SK-N-MC (cell line): ENCODE results near the gene PSMB10.
"Not testable (repeated sequence)": the region's sequence is repeated elsewhere in the genome, so short reads cannot be mapped to it uniquely, and the experiment has no call there.

ENCODE experiments used
- DNase-seq: peaks from one replicate; pipeline ENCODE4 v3.0.0-alpha.2; 2011; ENCODE audit warnings: low read depth, low spot score
- H3K27ac ChIP-seq: fragments of 200-600 bp; sonication (generic); 2 replicates; pipeline ENCODE4 v1.5.1; 2016; ENCODE audit warnings: mixed run types
- H3K36me3 ChIP-seq: fragments of 200-600 bp; sonication (generic); 2 replicates; pipeline ENCODE4 v1.6.1; 2017; ENCODE audit warnings: antibody characterized with exemption, low read length, mixed read lengths; ENCODE audit not compliant: insufficient read depth
- H3K4me3 ChIP-seq: fragments of 200-600 bp; sonication (generic); 2 replicates; pipeline ENCODE4 v1.5.1; 2016
- H3K9ac ChIP-seq: fragments of 200-600 bp; sonication (generic); 2 replicates; pipeline ENCODE4 v1.8.0; 2017; ENCODE audit warnings: mixed run types, mixed read lengths; ENCODE audit not compliant: insufficient read length
- H3K9me3 ChIP-seq: fragments of 200-600 bp; sonication (generic); 2 replicates; pipeline ENCODE4 v1.6.1; 2017; ENCODE audit warnings: low read depth, mild to moderate bottlenecking, antibody characterized with exemption, low read length, moderate library complexity, mixed read lengths
- EZH2 ChIP-seq: fragments of 200-600 bp; sonication (generic); IDR thresholded peaks from one replicate; pipeline ENCODE4 v1.6.1; 2017; ENCODE audit warnings: antibody characterized with exemption
- FOXP2 ChIP-seq: optimal IDR thresholded peaks from 2 replicates; pipeline ENCODE3; 2011; ENCODE audit warnings: mild to moderate bottlenecking, moderate library complexity; ENCODE audit not compliant: insufficient read depth; ENCODE audit errors: extremely low read length, control extremely low read depth
- POLR2AphosphoS5 ChIP-seq: IDR thresholded peaks from 2 replicates; pipeline ENCODE4 v1.6.1; 2012; ENCODE audit warnings: mild to moderate bottlenecking, low read depth, low read length, borderline replicate concordance

PSMB10 gene

DNA sequence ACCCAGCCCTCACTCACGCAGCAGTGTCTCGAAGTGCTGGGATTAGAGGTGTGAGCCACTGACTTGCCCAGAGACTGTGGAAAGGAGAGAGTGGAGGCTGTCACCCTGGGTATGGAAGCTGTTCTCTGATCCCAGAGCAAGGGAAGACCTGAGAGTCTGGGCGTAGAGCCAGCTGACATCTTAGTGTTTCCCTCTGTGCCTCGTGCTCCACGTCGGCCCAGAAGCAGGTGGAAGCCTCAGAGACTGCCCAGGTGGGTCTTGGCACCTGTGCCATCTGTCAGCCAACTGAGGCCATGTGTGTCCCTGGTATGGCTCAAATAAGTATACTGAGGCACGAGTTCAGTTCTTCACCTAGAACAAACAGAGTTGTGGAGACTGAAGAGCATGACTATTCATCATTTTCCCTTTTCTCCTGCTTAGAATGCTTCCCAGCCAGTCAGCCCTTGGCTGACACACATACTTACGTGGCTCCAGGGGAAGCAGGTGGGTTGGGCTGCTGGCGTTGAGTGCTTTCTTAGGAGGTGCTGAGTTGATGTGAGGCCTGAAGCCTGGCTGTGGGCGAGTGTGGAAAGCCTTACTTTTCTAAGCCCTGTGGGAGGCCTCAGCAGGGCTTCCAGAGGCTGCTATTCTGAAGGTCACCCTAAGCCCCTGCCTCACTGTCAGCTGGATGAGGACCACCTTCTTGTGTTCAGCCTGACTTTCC is 13.1 kb downstream of the PSMB10 start:
- Histone ChIP-seq H3K27ac (no peak overlapping the region), H3K9ac (no peak overlapping the region), H3K36me3 (no peaks in the 10 kb centered on the region), H3K9me3 (no peaks in the 10 kb centered on the region), H3K4me3 (no peak overlapping the region)
- no peak for TF ChIP-seq FOXP2
- no peak for TF ChIP-seq POLR2AphosphoS5
- TF ChIP-seq EZH2 = no peak
- no peak for DNase-seq

DNA sequence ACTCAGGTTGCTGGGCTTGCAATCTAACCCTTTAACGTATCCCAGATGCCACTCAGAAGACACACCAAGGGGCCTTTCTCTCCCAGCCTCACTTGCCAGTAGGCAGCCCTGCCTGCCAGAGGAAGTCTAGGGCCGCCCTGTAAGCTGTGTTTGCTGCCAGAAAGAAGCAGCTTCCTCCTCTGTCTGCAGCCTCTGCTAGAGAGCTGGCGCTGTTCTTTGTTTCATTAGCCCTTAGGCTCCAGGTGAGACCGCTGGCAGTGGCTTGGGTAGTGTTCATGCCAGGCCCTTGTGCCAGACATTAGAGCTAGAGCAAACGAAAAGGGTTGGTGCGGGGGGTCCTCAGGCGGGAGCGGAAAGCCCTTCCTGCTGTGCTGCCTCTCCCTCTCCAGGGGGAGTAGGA is 13.9 kb downstream of the PSMB10 start:
- no peak for DNase-seq
- no peak for TF ChIP-seq EZH2
- TF ChIP-seq FOXP2 = no peak
- no peak for TF ChIP-seq POLR2AphosphoS5
- Histone ChIP-seq H3K4me3 (no peak overlapping the region), H3K9me3 (no peaks in the 10 kb centered on the region), H3K36me3 (no peaks in the 10 kb centered on the region), H3K9ac (no peak overlapping the region), H3K27ac (no peak overlapping the region)

DNA sequence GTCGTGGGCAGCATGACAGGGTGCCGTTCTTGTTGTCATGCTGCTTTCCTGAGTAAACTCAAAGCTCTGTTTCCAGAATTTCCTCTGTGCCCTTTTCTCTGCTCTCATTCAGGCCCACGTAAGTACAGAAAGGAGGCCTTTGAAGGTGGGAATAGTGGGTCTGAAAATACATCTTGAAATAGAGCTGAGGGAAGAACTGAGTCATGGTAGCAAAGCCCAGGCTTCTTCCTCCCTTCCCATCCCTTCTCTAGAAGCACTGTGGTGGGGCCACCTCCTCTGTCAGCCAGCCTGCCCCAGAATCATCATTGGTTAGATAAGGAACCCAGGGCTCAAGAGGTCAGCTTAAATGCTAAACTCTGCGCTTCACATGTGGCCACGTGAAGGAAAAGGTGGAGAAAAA is 14.4 kb downstream of the PSMB10 start:
- H3K36me3 ChIP-seq = no peaks in the 10 kb centered on the region
- no peak overlapping the region for H3K4me3 ChIP-seq
- no peak for DNase-seq
- H3K27ac ChIP-seq = no peak overlapping the region
- no peak overlapping the region for H3K9ac ChIP-seq
- no peaks in the 10 kb centered on the region for H3K9me3 ChIP-seq
- TF ChIP-seq POLR2AphosphoS5 (no peak), EZH2 (no peak)

DNA sequence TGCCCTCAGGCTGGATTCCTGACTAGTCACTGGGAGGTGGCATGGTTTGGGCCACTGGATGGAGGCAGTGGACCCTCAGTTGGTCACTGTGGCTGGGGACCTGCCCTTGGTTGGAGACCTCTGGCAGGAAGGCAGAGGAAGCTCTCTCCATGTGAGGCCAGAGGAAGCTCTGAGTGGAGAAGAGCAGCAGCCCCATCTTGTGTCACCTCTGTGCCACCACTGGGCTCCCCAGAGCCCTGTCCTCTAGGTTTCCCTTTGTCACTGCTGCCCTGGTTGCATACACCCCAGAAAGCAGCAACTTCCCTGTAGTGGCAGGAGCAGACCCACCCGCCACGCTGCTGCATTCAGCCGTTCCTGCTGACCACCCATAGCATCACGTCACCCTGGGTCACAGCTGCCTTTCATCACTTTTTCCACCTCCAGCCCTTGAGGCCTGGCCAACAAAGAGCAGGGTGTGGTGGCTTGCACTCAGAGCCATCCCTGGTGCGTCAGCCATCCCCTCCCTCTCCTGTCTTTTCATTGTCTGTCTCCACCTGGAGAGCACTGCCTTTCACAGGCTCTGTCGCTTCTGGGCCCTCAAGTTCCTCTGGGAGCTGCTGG is 16.9 kb downstream of the PSMB10 start:
- no peak for DNase-seq
- H3K9ac ChIP-seq = no peak overlapping the region
- no peak overlapping the region for H3K27ac ChIP-seq
- no peaks in the 10 kb centered on the region for H3K36me3 ChIP-seq
- H3K9me3 ChIP-seq = no peaks in the 10 kb centered on the region
- TF ChIP-seq POLR2AphosphoS5 = no peak
- TF ChIP-seq FOXP2 = no peak
- no peak for TF ChIP-seq EZH2
- no peak overlapping the region for H3K4me3 ChIP-seq

DNA sequence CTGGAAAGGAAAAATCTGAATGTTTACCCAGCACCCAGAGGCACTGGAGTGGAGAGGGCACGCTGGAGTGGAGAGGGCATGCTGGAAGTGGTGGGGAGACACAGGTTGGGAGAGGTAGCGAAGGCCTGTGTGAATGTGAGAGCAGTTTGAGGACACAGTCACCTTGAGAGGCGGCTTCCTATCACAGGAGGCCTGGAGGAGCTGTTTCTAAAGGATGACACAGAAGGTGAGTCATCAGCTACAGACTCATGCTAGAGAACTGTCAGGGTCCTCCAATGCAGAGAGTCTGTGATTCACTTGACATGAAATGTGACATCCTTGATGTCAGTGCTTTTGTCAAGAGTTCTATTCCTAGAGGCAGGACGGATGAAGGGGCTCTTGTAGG is 18.8 kb downstream of the PSMB10 start:
- no peaks in the 10 kb centered on the region for H3K9me3 ChIP-seq
- H3K4me3 ChIP-seq = no peak overlapping the region
- H3K27ac ChIP-seq = no peak overlapping the region
- DNase-seq = no peak
- no peak overlapping the region for H3K9ac ChIP-seq
- no peaks in the 10 kb centered on the region for H3K36me3 ChIP-seq
- TF ChIP-seq EZH2 (no peak), FOXP2 (no peak), POLR2AphosphoS5 (no peak)

DNA sequence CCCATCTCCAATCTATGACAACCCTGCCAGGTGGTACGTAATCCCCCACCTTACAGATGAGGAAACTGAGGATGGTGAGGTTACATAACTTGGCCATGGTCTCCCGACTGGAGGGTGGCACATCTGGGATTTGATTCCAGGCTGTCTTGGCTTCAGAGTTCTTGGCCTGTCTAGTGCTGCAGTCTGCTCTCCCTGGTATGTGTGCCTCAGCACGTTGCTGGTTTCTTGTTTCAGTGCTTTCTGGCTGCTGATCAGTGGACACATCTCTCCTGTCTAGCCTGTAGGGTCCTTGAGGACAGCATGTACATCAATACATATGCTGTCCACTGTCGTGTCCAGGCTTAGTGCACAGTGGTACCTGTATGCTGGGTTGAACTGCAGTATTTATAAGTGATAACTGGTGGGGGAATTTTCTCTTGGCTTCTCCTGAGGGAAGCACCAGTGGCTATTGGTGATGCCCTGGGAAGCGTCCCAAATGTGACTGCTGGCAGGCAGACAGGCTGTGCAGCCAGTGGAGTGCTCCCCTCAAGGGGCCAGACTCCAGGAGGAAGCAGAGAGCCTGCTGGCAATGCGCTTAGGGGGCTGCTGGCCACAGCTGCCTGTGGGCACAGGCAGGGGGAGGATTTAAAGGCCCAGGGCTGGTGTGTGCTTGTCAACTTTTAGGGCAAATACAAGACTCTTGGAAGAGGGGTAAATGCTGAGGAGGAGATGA is 19.4 kb downstream of the PSMB10 start:
- Histone ChIP-seq H3K27ac (no peak overlapping the region), H3K4me3 (no peak overlapping the region), H3K36me3 (no peaks in the 10 kb centered on the region), H3K9me3 (no peaks in the 10 kb centered on the region), H3K9ac (no peak overlapping the region)
- no peak for TF ChIP-seq FOXP2
- TF ChIP-seq EZH2 = no peak
- no peak for DNase-seq

DNA sequence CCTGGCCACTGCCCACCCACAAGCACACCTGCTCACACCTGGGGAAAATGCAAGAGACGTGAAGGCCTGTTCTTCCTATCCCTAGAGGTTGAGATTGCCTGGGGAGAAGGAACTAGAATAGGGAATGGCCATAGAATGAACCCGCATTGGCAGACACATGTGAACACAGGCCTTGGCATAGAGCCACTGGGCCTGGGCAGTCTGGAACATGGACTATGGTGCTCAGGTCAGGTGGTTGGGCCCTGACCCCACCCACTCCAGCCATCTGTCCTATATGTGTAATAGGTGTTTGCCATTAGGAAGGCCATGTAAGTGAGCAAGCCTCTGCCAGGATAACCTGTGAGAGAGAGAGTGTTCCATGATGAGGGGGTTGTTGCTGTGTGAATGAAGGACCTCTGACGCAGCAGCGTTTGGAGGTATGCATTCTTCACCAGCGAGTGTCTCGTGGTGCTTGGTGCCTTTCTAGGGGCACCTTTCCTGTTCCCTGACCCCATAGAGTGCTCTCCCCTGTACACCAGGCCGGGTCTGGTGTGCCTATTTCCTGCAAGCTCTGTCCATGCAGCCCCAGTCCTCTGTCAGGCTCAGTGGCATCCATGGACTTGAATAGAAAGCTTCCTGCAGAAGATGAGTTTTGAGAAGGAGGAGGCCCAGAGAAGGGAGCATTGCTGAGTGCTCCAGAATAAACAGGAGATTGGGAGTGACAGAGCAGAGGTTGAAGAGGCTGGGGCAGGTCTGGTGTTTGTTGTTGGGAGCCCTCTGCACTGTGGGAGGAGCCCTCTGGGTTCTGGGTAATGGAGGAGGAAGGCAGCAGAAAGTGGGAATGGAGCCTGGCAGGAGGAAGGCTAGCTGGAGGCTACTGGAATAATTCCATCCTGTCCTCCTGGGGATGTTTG is 20.6 kb downstream of the PSMB10 start:
- no peak overlapping the region for H3K4me3 ChIP-seq
- no peaks in the 10 kb centered on the region for H3K9me3 ChIP-seq
- no peak for DNase-seq
- no peak for TF ChIP-seq POLR2AphosphoS5
- TF ChIP-seq EZH2 = no peak
- TF ChIP-seq FOXP2 = no peak
- H3K27ac ChIP-seq = no peak overlapping the region
- no peaks in the 10 kb centered on the region for H3K36me3 ChIP-seq
- no peak overlapping the region for H3K9ac ChIP-seq

DNA sequence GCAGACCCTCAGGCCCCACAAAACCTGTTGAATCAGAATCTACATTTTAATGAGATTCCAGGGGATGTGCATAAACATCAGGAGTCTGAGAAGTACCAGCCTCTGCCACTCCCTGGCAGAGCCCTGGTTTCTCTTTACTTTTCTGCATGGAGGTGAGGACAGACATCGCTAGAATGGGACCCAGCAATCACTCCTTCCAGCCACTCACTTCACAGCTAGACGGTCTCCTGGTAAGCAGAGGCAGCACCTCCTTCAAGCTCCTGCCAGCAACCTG is 21.2 kb downstream of the PSMB10 start:
- H3K9me3 ChIP-seq, H3K9ac ChIP-seq, H3K36me3 ChIP-seq, H3K4me3 ChIP-seq, DNase-seq, H3K27ac ChIP-seq: not testable (repeated sequence)
